C4-2B (cell line): ENCODE measurements around the gene CCN5.

Source experiments
- H3K27ac ChIP-seq: fragments of 450-650 bp; 2 replicates; pipeline ENCODE4 v1.5.1; 2017
- CTCF ChIP-seq: fragments of 450-650 bp; conservative IDR thresholded peaks from 2 replicates; pipeline ENCODE4 v1.5.1; 2017; ENCODE audit warnings: mild to moderate bottlenecking
- ZFX ChIP-seq: fragments of 450-650 bp; IDR thresholded peaks from 2 replicates; pipeline ENCODE4 v1.6.1; 2017

CCN5 gene

DNA sequence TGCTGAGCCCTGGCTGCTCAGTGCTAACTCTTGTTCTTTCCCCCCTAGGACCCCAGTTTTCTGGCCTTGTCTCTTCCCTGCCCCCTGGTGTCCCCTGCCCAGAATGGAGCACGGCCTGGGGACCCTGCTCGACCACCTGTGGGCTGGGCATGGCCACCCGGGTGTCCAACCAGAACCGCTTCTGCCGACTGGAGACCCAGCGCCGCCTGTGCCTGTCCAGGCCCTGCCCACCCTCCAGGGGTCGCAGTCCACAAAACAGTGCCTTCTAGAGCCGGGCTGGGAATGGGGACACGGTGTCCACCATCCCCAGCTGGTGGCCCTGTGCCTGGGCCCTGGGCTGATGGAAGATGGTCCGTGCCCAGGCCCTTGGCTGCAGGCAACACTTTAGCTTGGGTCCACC, 11.9 kb downstream of the CCN5 start:
- TF ChIP-seq CTCF (no peak), ZFX (no peak)
- H3K27ac ChIP-seq: no peak overlapping the region

GRCh38 chr20:44727651-44728050, 12.5 kb downstream of the CCN5 start:
- TF ChIP-seq ZFX: no peak
- no peak for TF ChIP-seq CTCF
- H3K27ac ChIP-seq: no peak overlapping the region

GRCh38 chr20:44728801-44729443, 13.8 kb downstream of the CCN5 start:
- peak overlapping the region; percentile 35 for H3K27ac ChIP-seq
- TF ChIP-seq ZFX (no peak), CTCF (no peak)

GRCh38 chr20:44730441-44730840, 15.3 kb downstream of the CCN5 start:
- H3K27ac ChIP-seq: no peak overlapping the region
- TF ChIP-seq CTCF (no peak), ZFX (no peak)

DNA sequence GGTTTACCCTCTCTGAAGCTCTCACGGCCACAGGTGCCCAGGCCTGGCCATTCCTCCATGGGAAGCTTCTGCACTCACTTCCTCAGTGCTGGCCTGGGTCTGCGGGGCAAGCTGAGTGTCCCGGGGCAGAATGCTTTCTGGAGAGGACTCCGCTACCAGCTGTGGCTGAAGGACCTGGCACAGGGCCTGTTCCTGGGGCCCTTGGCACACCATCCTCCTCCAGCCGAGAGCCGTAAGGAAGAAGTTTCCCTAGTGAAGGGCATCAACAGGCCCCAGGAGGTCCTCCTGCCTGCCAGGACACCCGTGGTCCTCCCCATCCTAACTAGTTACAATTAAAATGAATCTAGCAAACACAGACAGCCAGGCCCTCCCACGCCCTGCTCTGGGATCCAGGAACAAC, 16.5 kb downstream of the CCN5 start:
- no peak overlapping the region for H3K27ac ChIP-seq
- no peak for TF ChIP-seq CTCF
- no peak for TF ChIP-seq ZFX

DNA sequence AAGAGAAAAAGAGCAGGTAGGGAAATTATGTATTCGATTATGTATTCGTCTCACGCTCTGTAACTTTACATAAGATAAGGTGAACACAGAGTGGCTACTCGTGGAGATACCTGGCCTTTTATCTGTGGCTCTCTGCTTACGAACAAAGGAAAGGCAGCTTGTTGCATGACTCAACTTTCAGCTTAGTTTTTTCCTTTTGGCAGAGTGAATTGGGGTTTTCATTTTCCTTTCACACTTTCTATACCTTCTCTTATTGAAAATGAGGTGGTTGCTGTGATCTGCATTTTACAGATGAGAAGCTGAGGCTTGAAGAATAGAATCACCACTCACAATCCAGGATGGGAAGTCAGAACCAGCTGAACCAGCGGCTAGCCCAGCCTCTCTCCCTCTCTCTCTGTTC, 17.2 kb downstream of the CCN5 start:
- no peak overlapping the region for H3K27ac ChIP-seq
- no peak for TF ChIP-seq CTCF
- TF ChIP-seq ZFX: no peak

DNA sequence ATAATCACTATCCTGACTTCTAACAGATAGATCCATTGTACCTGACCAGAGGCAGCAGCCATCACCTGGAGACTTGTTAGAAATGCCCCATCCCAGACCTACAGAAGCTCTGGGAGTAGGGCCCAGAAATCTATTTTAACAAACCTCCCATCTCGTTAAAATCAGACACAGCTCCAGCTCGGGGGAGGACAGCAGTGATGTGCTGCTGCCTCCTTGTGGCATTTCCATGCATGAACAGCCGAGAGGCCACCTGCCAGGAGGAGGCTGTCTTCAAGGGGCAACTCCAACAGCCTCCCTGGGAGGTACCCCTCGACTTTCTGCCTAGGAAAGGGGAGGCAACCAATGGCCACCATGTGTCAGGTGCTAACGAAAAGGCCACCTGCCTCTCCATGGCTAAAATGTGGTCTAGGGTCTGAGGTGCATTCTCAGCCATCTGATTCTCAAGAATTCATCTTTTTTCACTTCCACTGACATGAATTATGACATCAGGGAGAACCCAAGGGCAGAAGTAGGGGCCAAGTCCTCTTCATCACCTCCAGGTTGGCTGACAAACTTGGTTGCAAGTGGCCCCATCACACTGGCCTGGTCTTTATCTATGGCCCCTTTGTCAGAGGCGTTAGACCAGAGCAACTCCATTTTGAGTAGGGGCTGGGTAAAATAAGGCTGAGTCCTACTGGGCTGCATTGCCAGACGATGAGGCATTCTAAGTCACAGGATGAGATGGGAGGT, 18.3 kb downstream of the CCN5 start:
- H3K27ac ChIP-seq: no peak overlapping the region
- TF ChIP-seq CTCF (peak; percentile 92), ZFX (no peak)
